Fibroblast of lung (primary cell): Measurements from ENCODE around the gene DLGAP4.

Source experiments
- CTCF ChIP-seq, 2 donors: IDR thresholded peaks in 1 of 2; conservative IDR thresholded peaks in 1 of 2; 1 replicate in 1 of 2; 2 replicates in 1 of 2; pipeline ENCODE4 v1.5.1; 2011 to 2012; ENCODE audit warnings: low read length in 2 of 2, control low read depth in 1 of 2, inconsistent platforms in 1 of 2, low read depth in 1 of 2, mild to moderate bottlenecking in 1 of 2
- EZH2 ChIP-seq: IDR thresholded peaks from 2 replicates; pipeline ENCODE4 v1.5.1; 2012; ENCODE audit warnings: low read length, control low read depth, mild to moderate bottlenecking; ENCODE audit errors: missing control alignments

- TF ChIP-seq EZH2 (no peak), CTCF (conservative IDR thresholded peaks at IDR 0.05 in 1 of 2, IDR thresholded peaks at IDR 0.05 in 1 of 2; ENCODE audit: low read depth in 1 of 2, low read length in 2 of 2) (no peak)
Measured at GRCh38 chr20:36322131-36322530, 16.0 kb downstream of the DLGAP4 start.
